PC-9 (cell line): Measurements from ENCODE around the gene SMIM10L2A. TPM values are rescaled to one million over a fixed set of nuclear protein-coding genes. Genes with fewer than 3 reads are reported as not detected.

Experiments used
- BruUV-seq: library from RNA; stranded (reverse); fragments of 400-500 nt; replicated peaks from 2 replicates; lab custom pipeline; 2021; lab: Mats Ljungman, UMichigan
- CTCF ChIA-PET: fragments of 300-600 bp; sonication (Branson Sonifier 250); formaldehyde crosslinking; loops from one replicate; lab custom pipeline; 2022; ENCODE audit warnings: antibody characterized with exemption; lab: Charles Lee
- POLR2A ChIA-PET: fragments of 300-600 bp; sonication (Branson Sonifier 250); formaldehyde crosslinking; loops from one replicate; lab custom pipeline; 2022; ENCODE audit warnings: antibody characterized with exemption; ENCODE audit not compliant: unreplicated experiment; lab: Charles Lee
- DNase-seq, 2 experiments: peaks; one replicate each; pipeline versions ENCODE4 v3.0.0 to v3.0.0-alpha.2; 2015 to 2022; ENCODE audit warnings: mixed read lengths in 1 of 2
- H2AFZ ChIP-seq: fragments of 200-600 bp; sonication (generic); 2 replicates; pipeline ENCODE4 v1.8.1; 2017; ENCODE audit warnings: antibody characterized with exemption
- H3F3A ChIP-seq: fragments of 200-600 bp; sonication (generic); 2 replicates; pipeline ENCODE4 v1.8.1; 2017; ENCODE audit warnings: antibody characterized with exemption, mild to moderate bottlenecking, low read depth; ENCODE audit not compliant: insufficient read depth
- H3K27ac ChIP-seq: fragments of 200-600 bp; sonication (generic); 2 replicates; pipeline ENCODE4 v1.6.1; 2016; ENCODE audit warnings: mixed run types
- H3K27me3 ChIP-seq: fragments of 200-600 bp; sonication (generic); 2 replicates; pipeline ENCODE4 v1.6.1; 2016; ENCODE audit warnings: low read depth, mixed run types; ENCODE audit not compliant: insufficient read depth
- H3K36me3 ChIP-seq: fragments of 200-600 bp; sonication (generic); 2 replicates; pipeline ENCODE4 v1.6.1; 2016; ENCODE audit warnings: low read depth, mixed run types
- H3K4me1 ChIP-seq: fragments of 200-600 bp; sonication (generic); replicated peaks from 2 replicates; pipeline ENCODE4 v1.6.1; 2016; ENCODE audit warnings: mixed run types; ENCODE audit not compliant: insufficient read depth
- H3K4me2 ChIP-seq: fragments of 200-600 bp; sonication (generic); 2 replicates; pipeline ENCODE4 v1.6.1; 2017; ENCODE audit warnings: mixed run types
- H3K4me3 ChIP-seq: fragments of 200-600 bp; sonication (generic); 2 replicates; pipeline ENCODE4 v1.6.1; 2016; ENCODE audit warnings: mixed run types
- H3K79me2 ChIP-seq: fragments of 200-600 bp; sonication (generic); 2 replicates; pipeline ENCODE4 v1.6.1; 2017; ENCODE audit warnings: low read depth, mixed run types
- H3K9me2 ChIP-seq: fragments of 200-600 bp; sonication (generic); 2 replicates; pipeline ENCODE4 v1.8.1; 2017; ENCODE audit warnings: mild to moderate bottlenecking; ENCODE audit not compliant: insufficient read depth
- H3K9me3 ChIP-seq: fragments of 200-600 bp; sonication (generic); 2 replicates; pipeline ENCODE4 v1.8.1; 2016; ENCODE audit warnings: low read depth; ENCODE audit not compliant: insufficient read depth
- H4K20me1 ChIP-seq: fragments of 200-600 bp; sonication (generic); 2 replicates; pipeline ENCODE4 v1.8.1; 2017; ENCODE audit not compliant: insufficient read depth
- EZH2 ChIP-seq: fragments of 200-600 bp; sonication (generic); IDR thresholded peaks from 2 replicates; pipeline ENCODE4 v1.8.0; 2017; ENCODE audit warnings: antibody characterized with exemption, low read depth
- intact Hi-C: fragments of 100-400 bp; cut with micrococcal nuclease; formaldehyde crosslinking; loops from one replicate; pipeline ENCODE4 v1.10.0; 2022; ENCODE audit not compliant: unreplicated experiment
- total RNA-seq: library from RNA; stranded (reverse); gene quantifications from 2 replicates; pipeline ENCODE4 v1.2.3, GENCODE V29; 2021
- TF ChIP-seq, protein P1 (sequence below): fragments of 200-600 bp; sonication (generic); conservative IDR thresholded peaks from 2 replicates; pipeline ENCODE4 v1.6.1; 2017; ENCODE audit warnings: mixed run types, antibody characterized with exemption, mild to moderate bottlenecking, moderate library complexity

The SMIM10L2A gene
- total RNA-seq, 1 experiment from 2014 or later, result not detected

DNA sequence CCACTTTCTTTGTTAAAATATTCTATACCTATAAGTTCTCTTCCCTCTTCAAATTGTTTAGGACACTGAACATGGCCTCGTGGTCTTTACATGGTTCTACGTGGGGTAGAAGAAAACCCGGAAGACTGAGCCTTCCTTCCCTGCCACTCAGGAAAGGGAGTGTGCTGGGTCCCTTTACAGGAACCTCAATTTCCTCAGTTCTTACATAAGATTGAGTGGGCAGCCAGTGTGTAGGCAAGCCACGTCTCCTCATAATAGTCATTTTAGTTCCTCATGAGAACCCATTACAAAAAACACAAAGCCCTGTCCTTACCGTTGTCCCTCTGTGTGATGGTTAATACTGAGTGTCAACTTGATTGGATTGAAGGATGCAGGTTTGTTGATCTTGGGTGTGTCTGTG lies 28.7 kb upstream of the SMIM10L2A start:
- H3K4me1 ChIP-seq, result peaks cover 6% of the 10 kb centered on the region; the same call in 1 of the 2 replicates
- no peaks in the 10 kb centered on the region for H3K36me3 ChIP-seq
- H3K27ac ChIP-seq, result no peak overlapping the region
- no peak overlapping the region for H3K4me3 ChIP-seq
- H2AFZ ChIP-seq, result no peak overlapping the region
- ChIA-PET CTCF (no interaction called here), POLR2A (no interaction called here)
- 0 out of 2 replicates have a peak, but pooled peaks cover 3% of the 10 kb centered on the region for H3F3A ChIP-seq
- DNase-seq, result no peak
- intact Hi-C loops, result no loop called here
- H3K27me3 ChIP-seq, result peaks cover 2% of the 10 kb centered on the region; the same call in 1 of the 2 replicates
- H3K9me3 ChIP-seq, result no peaks in the 10 kb centered on the region
- H3K79me2 ChIP-seq, result no peaks in the 10 kb centered on the region
- BruUV-seq, result no TSS peak
- H4K20me1 ChIP-seq, result no peaks in the 10 kb centered on the region
- H3K9me2 ChIP-seq, result no peaks in the 10 kb centered on the region
- H3K4me2 ChIP-seq, result no peak overlapping the region
- no peak for TF ChIP-seq EZH2
- TF ChIP-seq, protein P1, sequence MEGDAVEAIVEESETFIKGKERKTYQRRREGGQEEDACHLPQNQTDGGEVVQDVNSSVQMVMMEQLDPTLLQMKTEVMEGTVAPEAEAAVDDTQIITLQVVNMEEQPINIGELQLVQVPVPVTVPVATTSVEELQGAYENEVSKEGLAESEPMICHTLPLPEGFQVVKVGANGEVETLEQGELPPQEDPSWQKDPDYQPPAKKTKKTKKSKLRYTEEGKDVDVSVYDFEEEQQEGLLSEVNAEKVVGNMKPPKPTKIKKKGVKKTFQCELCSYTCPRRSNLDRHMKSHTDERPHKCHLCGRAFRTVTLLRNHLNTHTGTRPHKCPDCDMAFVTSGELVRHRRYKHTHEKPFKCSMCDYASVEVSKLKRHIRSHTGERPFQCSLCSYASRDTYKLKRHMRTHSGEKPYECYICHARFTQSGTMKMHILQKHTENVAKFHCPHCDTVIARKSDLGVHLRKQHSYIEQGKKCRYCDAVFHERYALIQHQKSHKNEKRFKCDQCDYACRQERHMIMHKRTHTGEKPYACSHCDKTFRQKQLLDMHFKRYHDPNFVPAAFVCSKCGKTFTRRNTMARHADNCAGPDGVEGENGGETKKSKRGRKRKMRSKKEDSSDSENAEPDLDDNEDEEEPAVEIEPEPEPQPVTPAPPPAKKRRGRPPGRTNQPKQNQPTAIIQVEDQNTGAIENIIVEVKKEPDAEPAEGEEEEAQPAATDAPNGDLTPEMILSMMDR, result no peak

DNA sequence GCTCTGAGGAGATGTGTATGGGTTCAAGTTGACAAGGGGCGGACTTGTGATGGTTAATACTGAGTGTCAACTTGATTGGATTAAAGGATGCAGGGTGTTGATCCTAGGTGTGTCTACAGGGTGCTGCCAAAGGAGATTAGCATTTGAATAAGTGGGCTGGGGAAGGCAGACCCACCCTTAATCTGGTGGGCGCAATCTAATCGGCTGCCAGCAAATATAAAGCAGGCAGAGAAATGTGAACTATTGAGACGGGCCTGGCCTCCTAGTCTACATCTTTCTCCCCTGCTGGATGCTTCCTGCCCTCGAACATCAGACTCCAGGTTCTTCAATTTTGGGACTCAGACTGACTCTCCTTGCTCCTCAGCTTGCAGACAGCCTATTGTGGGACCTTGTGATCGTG lies 26.7 kb upstream of the SMIM10L2A start:
- H2AFZ ChIP-seq, result no peak overlapping the region
- H3K4me2 ChIP-seq, result no peak overlapping the region
- H3K9me2 ChIP-seq, result no peaks in the 10 kb centered on the region
- H3K4me3 ChIP-seq, result no peak overlapping the region
- no TSS peak for BruUV-seq
- no peaks in the 10 kb centered on the region for H3K36me3 ChIP-seq
- H3K4me1 ChIP-seq, result peaks cover 4% of the 10 kb centered on the region; the same call in 1 of the 2 replicates
- H3K27ac ChIP-seq, result no peak overlapping the region
- no peaks in the 10 kb centered on the region for H4K20me1 ChIP-seq
- no peak for DNase-seq
- CTCF ChIA-PET, result no interaction called here
- POLR2A ChIA-PET, result no interaction called here
- H3K27me3 ChIP-seq, result peaks cover 21% of the 10 kb centered on the region
- no peaks in the 10 kb centered on the region for H3K9me3 ChIP-seq
- TF ChIP-seq, protein P1, result no peak
- no peak for TF ChIP-seq EZH2
- H3K79me2 ChIP-seq, result no peaks in the 10 kb centered on the region
- intact Hi-C loops, result no loop called here
- H3F3A ChIP-seq, result no peaks in the 10 kb centered on the region

DNA sequence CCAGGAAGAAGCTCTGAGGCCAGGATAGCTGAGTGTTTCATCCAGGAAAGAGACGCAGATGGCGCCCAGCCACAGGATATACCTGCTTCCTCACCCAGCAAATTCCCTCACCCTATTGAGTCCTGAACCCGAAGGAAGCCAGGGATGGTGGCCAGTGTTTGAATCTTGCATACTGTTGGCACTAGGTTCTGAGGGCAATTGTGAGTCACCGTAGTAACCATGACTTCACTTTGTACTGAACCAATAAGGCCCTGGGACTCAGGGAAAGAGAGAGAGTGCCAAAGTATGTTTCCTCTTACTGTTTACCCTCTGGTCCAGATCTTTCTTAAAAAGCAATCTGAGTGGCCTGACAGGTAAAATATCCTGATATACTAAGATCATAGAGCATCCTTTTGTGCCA lies 25.6 kb upstream of the SMIM10L2A start:
- no peaks in the 10 kb centered on the region for H3K79me2 ChIP-seq
- DNase-seq, result no peak
- H2AFZ ChIP-seq, result no peak overlapping the region
- no peak overlapping the region for H3K4me3 ChIP-seq
- H3K9me2 ChIP-seq, result no peaks in the 10 kb centered on the region
- peaks cover 31% of the 10 kb centered on the region for H3K27me3 ChIP-seq
- no peaks in the 10 kb centered on the region for H3K36me3 ChIP-seq
- ChIA-PET CTCF (no interaction called here), POLR2A (no interaction called here)
- H3K4me1 ChIP-seq, result no peaks in the 10 kb centered on the region
- no peaks in the 10 kb centered on the region for H3F3A ChIP-seq
- no peak overlapping the region for H3K27ac ChIP-seq
- H4K20me1 ChIP-seq, result no peaks in the 10 kb centered on the region
- no peak overlapping the region for H3K4me2 ChIP-seq
- no TSS peak for BruUV-seq
- intact Hi-C loops, result no loop called here
- TF ChIP-seq, protein P1, result no peak
- no peak for TF ChIP-seq EZH2
- H3K9me3 ChIP-seq, result no peaks in the 10 kb centered on the region
